B cell (primary cell): ENCODE data around the gene HECA. TPM values are rescaled to one million over a fixed set of nuclear protein-coding genes. Genes with fewer than 3 reads are reported as not detected.
A peak's percentile ranks its signal among the peaks of the same experiment; 100 is the strongest.

Source experiments
- ATAC-seq: fragments of 200-7000 bp; cut with Tn5 transposase; one replicate; pipeline ENCODE4 v1.10.0; 2021; ENCODE audit warnings: low read depth, mild to moderate bottlenecking, moderate number of reproducible peaks, moderate library complexity
- CTCF ChIA-PET: fragments of 350-600 bp; sonication (Branson Sonifier 250); formaldehyde crosslinking; loops from one replicate; lab custom pipeline; 2021; ENCODE audit warnings: antibody characterized with exemption, inconsistent platforms; lab: Charles Lee
- POLR2A ChIA-PET: fragments of 350-600 bp; sonication (Branson Sonifier 250); formaldehyde crosslinking; loops from one replicate; lab custom pipeline; 2021; ENCODE audit warnings: antibody characterized with exemption; lab: Charles Lee
- DNase-seq: peaks from one replicate; pipeline ENCODE4 v3.0.0; 2013
- H2AFZ ChIP-seq: 2 replicates; pipeline ENCODE4 v1.6.1; 2012; ENCODE audit warnings: mild to moderate bottlenecking, low read depth, low read length; ENCODE audit not compliant: insufficient read depth, poor library complexity, severe bottlenecking
- H3K27ac ChIP-seq, 2 donors: 1 replicate in 1 of 2; 2 replicates in 1 of 2; pipeline ENCODE4 v1.5.1; 2012 to 2013; ENCODE audit warnings: low read length in 2 of 2, mild to moderate bottlenecking in 2 of 2, moderate library complexity in 1 of 2
- H3K27me3 ChIP-seq, 4 experiments: fragments of 200-600 bp in 1 of 4; sonication (generic) in 1 of 4; replicated peaks in 1 of 4; 1 replicate in 2 of 4; 2 replicates in 2 of 4; pipeline versions ENCODE4 v1.6.1 to v1.7.0; 2013 to 2016; ENCODE audit warnings: low read length in 3 of 4, mild to moderate bottlenecking in 2 of 4, mixed read lengths in 1 of 4, moderate library complexity in 1 of 4; ENCODE audit not compliant: insufficient read depth in 4 of 4, control insufficient read depth in 3 of 4; ENCODE audit errors: control extremely low read depth in 1 of 4
- H3K36me3 ChIP-seq, 2 experiments: replicated peaks in 1 of 2; 1 replicate in 1 of 2; 2 replicates in 1 of 2; pipeline versions ENCODE4 v1.6.1 to v1.7.1; 2013; ENCODE audit warnings: low read length in 1 of 2; ENCODE audit not compliant: insufficient read depth in 2 of 2, control insufficient read depth in 1 of 2; ENCODE audit errors: control extremely low read depth in 1 of 2, extremely low read depth in 1 of 2
- H3K4me1 ChIP-seq, 2 donors: fragments of 200-600 bp in 1 of 2; sonication (generic) in 1 of 2; 1 replicate in 1 of 2; 2 replicates in 1 of 2; pipeline versions ENCODE4 v1.5.1 to v1.6.1; 2013 to 2017; ENCODE audit warnings: low read length in 2 of 2; ENCODE audit not compliant: control insufficient read depth in 2 of 2, insufficient read depth in 2 of 2
- H3K4me2 ChIP-seq: replicated peaks from 2 replicates; pipeline ENCODE3; 2012; ENCODE audit warnings: mild to moderate bottlenecking, low read depth, low read length; ENCODE audit not compliant: poor library complexity, severe bottlenecking
- H3K4me3 ChIP-seq, 5 experiments: fragments of 200-600 bp in 1 of 5; sonication (generic) in 1 of 5; 1 replicate in 3 of 5; 2 replicates in 2 of 5; pipeline versions ENCODE4 v1.5.1 to v1.7.0; 2011 to 2016; ENCODE audit warnings: low read length in 4 of 5, mild to moderate bottlenecking in 4 of 5, low read depth in 2 of 5, control low read depth in 1 of 5, moderate library complexity in 1 of 5; ENCODE audit not compliant: insufficient read depth in 1 of 5; ENCODE audit errors: control extremely low read depth in 1 of 5, extremely low read depth in 1 of 5
- H3K79me2 ChIP-seq: fragments of 200-600 bp; sonication (generic); one replicate; pipeline ENCODE4 v1.6.0; 2016; ENCODE audit warnings: low read length; ENCODE audit not compliant: control insufficient read depth, insufficient read depth
- H3K9ac ChIP-seq: fragments of 200-600 bp; sonication (generic); 2 replicates; pipeline ENCODE4 v1.6.1; 2017; ENCODE audit warnings: mild to moderate bottlenecking, low read length, moderate library complexity
- H3K9me3 ChIP-seq, 3 donors: one replicate each; pipeline versions ENCODE4 v1.6.1 to v1.7.1; 2013; ENCODE audit warnings: low read length in 2 of 3; ENCODE audit not compliant: control insufficient read depth in 2 of 3, insufficient read depth in 1 of 3; ENCODE audit errors: control extremely low read depth in 1 of 3
- H4K20me1 ChIP-seq: 2 replicates; pipeline ENCODE4 v1.6.0; 2012; ENCODE audit warnings: mild to moderate bottlenecking, low read length; ENCODE audit not compliant: insufficient read depth, control insufficient read depth, poor library complexity, severe bottlenecking
- H3K27ac Mint-ChIP-seq: one replicate; pipeline ENCODE4 v1.8.0; 2021; ENCODE audit warnings: mixed read lengths
- H3K27me3 Mint-ChIP-seq: one replicate; pipeline ENCODE4 v1.8.0; 2021; ENCODE audit warnings: mixed read lengths
- H3K4me1 Mint-ChIP-seq: one replicate; pipeline ENCODE4 v1.8.0; 2021; ENCODE audit warnings: mixed read lengths
- H3K4me3 Mint-ChIP-seq: one replicate; pipeline ENCODE4 v1.8.0; 2021; ENCODE audit warnings: mixed read lengths
- H3K9me3 Mint-ChIP-seq: one replicate; pipeline ENCODE4 v1.8.0; 2022; ENCODE audit warnings: mixed read lengths; ENCODE audit not compliant: insufficient read depth
- EZH2 ChIP-seq: IDR thresholded peaks from 2 replicates; pipeline ENCODE4 v1.6.1; 2012; ENCODE audit warnings: borderline replicate concordance, low read depth, mild to moderate bottlenecking, moderate library complexity, low read length; ENCODE audit not compliant: insufficient read depth, poor library complexity, severe bottlenecking
- WGBS: methylation state at CpG from one replicate; pipeline ENCODE4 v1.1.5; 2013; ENCODE audit warnings: missing lambda C conversion rate; ENCODE audit not compliant: insufficient coverage; 5-methylcytosine and 5-hydroxymethylcytosine counted together
- intact Hi-C: fragments of 100-400 bp; cut with micrococcal nuclease; formaldehyde crosslinking; loops from one replicate; pipeline ENCODE4 v1.10.0; 2022
- polyA minus RNA-seq: library from RNA; depleted of rRNA, polyadenylated mRNA; stranded (reverse); fragments of >200 nt; gene quantifications from 2 replicates; pipeline ENCODE4 v1.2.3, GENCODE V29; 2012
- polyA plus RNA-seq: library from polyadenylated mRNA; depleted of rRNA; stranded (reverse); fragments of >200 nt; gene quantifications from 2 replicates; pipeline ENCODE4 v1.2.3, GENCODE V29; 2012
- total RNA-seq, 2 donors: library from RNA; stranded (reverse); fragments of 120-200 nt in 1 of 2; gene quantifications; 1 replicate in 1 of 2; 2 replicates in 1 of 2; pipeline versions ENCODE4 v1.2.3 to v1.2.4, GENCODE V29; 2013 to 2022
- TF ChIP-seq, protein P1 (sequence below): fragments of 200-600 bp; IDR thresholded peaks from one replicate; pipeline ENCODE4 v1.8.0; 2022; ENCODE audit warnings: antibody characterized with exemption, mild to moderate bottlenecking

Gene HECA, protein sequence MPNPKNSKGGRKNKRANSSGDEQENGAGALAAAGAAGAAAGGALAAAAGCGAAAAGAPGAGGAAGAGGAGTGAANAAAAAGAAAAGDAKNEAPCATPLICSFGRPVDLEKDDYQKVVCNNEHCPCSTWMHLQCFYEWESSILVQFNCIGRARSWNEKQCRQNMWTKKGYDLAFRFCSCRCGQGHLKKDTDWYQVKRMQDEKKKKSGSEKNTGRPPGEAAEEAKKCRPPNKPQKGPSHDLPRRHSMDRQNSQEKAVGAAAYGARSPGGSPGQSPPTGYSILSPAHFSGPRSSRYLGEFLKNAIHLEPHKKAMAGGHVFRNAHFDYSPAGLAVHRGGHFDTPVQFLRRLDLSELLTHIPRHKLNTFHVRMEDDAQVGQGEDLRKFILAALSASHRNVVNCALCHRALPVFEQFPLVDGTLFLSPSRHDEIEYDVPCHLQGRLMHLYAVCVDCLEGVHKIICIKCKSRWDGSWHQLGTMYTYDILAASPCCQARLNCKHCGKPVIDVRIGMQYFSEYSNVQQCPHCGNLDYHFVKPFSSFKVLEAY
- 50.4 and 53.0 TPM in 2 replicates for total RNA-seq
- 61.1 TPM for total RNA-seq (2013)
- polyA plus RNA-seq: 19.2 and 51.3 TPM in 2 replicates
- polyA minus RNA-seq: 50.6 and 63.9 TPM in 2 replicates

DNA sequence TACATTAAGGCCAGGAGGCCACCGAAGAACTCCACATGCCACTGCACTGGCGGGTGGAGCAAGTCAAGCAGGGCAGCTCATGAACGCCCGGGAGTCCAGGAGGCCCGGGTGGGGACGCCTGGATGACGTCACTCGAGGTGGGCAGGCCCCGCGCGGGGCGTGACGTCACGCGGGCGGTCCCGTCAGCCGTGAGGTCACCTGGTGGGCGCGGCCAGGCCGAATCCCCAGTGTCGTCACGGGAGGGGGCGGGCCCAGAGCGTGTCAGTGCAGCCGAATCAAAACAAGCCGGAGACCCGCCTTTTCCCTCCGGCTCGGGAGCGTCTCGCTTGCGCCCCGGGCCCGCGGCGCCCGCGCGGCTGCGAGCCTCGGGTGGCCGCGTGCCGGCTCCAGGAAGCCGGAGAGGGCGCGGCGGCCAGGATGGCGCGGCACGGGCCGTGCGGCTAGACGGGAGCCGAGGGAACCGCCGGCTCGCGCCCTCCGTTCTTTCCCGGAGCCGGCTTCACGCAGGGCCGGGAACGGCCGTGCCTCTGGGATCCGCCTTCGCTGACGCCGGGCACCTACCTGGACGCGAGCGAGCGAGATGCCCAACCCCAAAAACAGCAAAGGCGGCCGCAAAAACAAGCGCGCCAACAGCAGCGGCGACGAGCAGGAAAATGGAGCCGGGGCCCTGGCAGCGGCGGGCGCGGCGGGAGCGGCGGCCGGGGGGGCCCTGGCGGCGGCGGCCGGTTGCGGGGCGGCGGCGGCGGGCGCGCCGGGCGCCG, at the start of gene HECA:
Gene HECA (plus strand): TSS at position 264 of the 761 bp plus-strand sequence. CDS start 317 bp downstream, at position 581.
- peaks cover 0 to 10% (median 0%) of the 10 kb centered on the region in 3 donors for H3K9me3 ChIP-seq
- Mint-ChIP-seq H3K27ac (peak within 1 kb of the TSS; percentile 98), H3K4me1 (peaks cover 71% of the 10 kb centered on the region), H3K4me3 (peak within 1 kb of the TSS; percentile 97), H3K27me3 (no peaks in the 10 kb centered on the region), H3K9me3 (no peaks in the 10 kb centered on the region)
- H3K9ac ChIP-seq: peak within 1 kb of the TSS; percentile 87
- POLR2A ChIA-PET: interaction anchor here (0.6 to 2.2 kb wide), 4 partner anchors 11 to 240 kb away, joined by 3 to 20 read pairs (median 3); partner anchors contain the start of gene CITED2
- no peak for TF ChIP-seq EZH2
- TF ChIP-seq, protein P1, sequence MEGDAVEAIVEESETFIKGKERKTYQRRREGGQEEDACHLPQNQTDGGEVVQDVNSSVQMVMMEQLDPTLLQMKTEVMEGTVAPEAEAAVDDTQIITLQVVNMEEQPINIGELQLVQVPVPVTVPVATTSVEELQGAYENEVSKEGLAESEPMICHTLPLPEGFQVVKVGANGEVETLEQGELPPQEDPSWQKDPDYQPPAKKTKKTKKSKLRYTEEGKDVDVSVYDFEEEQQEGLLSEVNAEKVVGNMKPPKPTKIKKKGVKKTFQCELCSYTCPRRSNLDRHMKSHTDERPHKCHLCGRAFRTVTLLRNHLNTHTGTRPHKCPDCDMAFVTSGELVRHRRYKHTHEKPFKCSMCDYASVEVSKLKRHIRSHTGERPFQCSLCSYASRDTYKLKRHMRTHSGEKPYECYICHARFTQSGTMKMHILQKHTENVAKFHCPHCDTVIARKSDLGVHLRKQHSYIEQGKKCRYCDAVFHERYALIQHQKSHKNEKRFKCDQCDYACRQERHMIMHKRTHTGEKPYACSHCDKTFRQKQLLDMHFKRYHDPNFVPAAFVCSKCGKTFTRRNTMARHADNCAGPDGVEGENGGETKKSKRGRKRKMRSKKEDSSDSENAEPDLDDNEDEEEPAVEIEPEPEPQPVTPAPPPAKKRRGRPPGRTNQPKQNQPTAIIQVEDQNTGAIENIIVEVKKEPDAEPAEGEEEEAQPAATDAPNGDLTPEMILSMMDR: no peak
- DNase-seq: peak; percentile 98
- ATAC-seq: peak; percentile 73
- peak within 1 kb of the TSS; percentile 90 for H3K4me2 ChIP-seq
- peak within 1 kb of the TSS; percentile 88 to 94 for H3K27ac ChIP-seq
- CTCF ChIA-PET: interaction anchor here (1.0 to 4.8 kb wide), 4 partner anchors 11 to 235 kb away, joined by 3 to 31 read pairs (median 16); no protein-coding TSS in a partner anchor
- no peaks in the 10 kb centered on the region for H3K27me3 ChIP-seq
- peaks cover 39% of the 10 kb centered on the region for H4K20me1 ChIP-seq
- WGBS: under 1% methylated on average over 105 of the region's 105 CpGs
- peaks cover 0 to 19% of the 10 kb centered on the region in 2 experiments for H3K36me3 ChIP-seq
- intact Hi-C loops: loop anchor here (1.0 to 5.0 kb wide), 7 partner anchors 26 to 1268 kb away; partner anchors contain the start of genes CCDC28A, REPS1, TNFAIP3 and TXLNB
- H3K79me2 ChIP-seq: peaks cover 44% of the 10 kb centered on the region
- H3K4me1 ChIP-seq: peaks cover 68 to 73% of the 10 kb centered on the region in 2 donors
- H3K4me3 ChIP-seq: peak within 1 kb of the TSS; percentile 67 to 93 (median 87)
- H2AFZ ChIP-seq: peak within 1 kb of the TSS; percentile 53
